Muscle of arm (tissue), 12 donors: ENCODE measurements around the gene HMOX2. TPM values are rescaled to one million over a fixed set of nuclear protein-coding genes. Genes with fewer than 3 reads are reported as not detected.

Experiments used
- DNase-seq: peaks from one replicate; pipeline ENCODE4 v3.0.0-alpha.2; 2013
- polyA plus RNA-seq, 12 donors: library from polyadenylated mRNA; unstranded; fragments of 120-200 nt; gene quantifications; one replicate each; pipeline ENCODE4 v1.2.1, GENCODE V29; 2013; ENCODE audit not compliant: insufficient read length in 12 of 12

The HMOX2 gene
- polyA plus RNA-seq, 12 donors: 30.4 to 52.1 (median 37.3) TPM; not detected in 1

DNA sequence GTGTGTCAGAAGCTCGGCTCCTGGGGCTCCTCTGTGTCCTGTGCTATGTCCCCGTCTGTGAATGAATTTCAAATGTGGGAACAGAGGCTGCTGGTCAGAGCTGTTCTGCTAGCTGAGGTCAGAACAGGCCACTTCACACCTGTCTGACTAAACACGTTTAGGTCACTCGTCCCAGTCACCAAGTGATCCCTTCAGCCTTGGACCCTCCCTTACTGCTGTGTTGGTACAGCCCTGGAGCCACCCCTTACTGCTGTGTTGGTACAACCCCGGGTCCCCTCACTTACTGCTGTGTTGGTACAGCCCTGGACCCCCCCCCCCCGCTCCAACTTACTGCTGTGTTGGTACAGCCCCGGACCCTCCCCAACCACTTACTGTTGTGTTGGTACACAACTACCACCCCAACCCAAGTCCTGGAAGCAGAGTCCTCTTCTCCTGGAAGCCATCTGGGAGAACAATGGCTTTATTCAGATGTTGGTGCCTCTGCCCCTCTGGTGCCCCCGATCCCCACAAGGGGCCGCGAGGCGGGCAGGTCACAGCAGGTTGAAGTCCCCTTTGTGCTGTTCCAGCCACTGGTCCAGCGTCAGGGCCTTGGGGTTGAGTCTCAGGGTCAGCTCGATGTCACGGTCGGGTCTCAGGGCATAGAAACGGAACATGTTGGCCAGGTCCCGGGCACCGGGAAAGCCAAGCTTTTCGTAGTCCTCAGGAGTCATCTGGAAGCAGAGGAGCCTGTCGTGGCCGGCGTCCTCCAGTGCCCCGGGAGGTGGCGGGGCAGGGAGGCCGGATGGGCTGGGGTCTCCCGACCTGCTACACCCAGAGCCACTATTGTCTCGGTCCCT is 14.7 kb upstream of the HMOX2 start:
- no peak for DNase-seq

DNA sequence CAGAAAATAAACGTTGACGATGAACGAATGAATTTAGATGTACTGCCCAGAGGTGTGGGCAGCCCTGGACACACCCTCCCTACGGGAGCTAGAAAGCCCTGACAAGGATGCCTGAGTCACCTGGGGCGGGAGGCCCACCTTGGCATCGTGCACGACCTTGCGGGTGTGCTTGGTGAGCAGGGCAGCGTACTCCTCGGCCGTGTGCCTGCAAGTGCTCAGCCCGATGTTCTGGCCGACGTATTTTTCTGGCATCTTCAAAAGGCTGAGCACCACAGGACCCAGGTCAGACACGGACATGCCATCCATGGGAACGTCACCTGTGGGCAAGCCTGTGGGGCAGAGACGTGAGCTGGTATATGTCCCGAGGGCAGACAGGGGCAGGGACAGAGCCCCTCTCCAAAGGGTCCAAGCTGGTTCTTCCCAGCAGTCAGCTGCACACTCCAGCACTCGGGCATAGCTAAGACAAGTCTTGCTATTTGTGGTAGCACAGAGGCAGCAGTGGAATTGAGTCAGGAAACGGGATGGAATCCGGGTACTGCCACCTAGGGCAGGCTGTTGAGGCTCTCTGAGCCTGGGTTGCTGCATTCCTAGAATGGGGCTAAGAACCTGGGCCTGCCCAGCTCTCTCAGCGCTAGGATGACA is 12.6 kb upstream of the HMOX2 start:
- no peak for DNase-seq

DNA sequence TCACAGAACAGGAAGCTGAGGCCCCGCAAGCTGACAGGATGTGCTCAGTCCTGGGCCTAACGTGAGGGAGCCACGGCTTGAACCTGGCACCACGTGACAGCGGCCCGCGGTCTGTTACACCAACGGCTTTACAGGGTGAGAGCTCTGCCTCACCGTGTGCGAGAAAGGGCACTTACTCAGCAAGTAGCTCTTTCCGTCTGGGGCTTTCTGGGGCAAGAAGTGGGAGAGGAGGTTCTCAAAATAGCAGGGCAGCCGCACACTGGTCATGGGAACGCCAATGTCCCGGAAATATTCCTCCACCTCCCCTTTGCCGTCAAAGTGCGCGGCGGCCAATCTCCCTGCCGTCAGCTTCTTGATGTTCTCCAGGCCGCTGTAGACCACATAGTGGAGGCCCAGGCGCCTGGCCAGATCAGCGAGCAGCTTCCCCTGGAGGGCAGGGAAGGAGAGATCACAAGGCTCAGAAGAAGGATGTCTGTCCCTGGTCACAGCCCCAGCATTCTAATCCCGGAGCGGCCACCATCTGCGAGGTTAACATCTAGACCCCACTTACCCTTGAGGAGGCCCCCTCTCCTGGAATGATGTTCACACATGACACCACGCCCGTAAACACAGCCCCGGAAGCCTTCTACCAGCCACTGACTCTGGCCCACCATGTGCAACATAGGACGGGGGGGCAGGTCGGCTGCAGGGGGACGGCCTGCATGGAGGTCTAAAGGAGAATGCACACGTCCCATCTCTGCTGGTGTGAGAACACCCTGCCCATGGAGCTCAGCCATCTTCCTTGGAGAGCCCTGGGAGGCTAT is 10.0 kb upstream of the HMOX2 start:
- DNase-seq: no peak

DNA sequence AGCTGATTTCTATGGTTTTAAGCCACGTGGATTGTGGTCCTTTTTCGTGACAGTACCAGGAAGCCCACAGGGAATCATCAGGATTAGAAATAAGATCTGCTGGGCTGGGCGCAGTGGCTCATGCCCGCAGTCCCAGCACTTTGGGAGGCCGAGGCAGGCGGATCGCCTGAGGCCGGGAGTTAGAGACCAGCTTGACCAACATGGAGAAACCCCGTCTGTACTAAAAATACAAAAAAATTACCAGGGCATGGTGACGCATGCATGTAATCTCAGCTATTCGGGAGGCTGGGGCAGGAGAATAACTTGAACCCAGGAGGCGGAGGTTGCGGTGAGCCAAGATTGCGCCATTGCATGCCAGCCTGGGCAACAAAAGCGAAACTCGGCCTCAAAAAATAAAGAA is 8.3 kb upstream of the HMOX2 start:
- no peak for DNase-seq

DNA sequence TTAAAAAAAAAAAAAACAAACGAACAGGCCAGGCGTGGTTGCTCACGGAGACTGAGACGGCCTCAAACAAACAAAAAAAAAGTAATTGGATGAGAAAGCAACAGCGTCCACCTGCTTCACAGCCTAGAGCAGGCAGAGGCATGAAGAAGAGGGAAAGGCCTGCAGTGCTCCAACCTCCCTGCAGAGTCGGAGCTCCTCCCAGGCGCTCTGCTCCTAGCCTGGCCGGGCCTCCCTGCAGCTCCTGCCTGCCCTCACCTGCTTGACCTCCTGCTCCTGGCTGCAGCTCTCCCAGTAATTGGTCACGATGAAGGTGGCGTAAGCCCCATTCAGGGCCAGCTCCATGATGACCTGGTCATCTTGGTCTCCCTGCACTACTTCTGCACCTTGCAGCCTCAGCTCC is 7.2 kb upstream of the HMOX2 start:
- no peak for DNase-seq

DNA sequence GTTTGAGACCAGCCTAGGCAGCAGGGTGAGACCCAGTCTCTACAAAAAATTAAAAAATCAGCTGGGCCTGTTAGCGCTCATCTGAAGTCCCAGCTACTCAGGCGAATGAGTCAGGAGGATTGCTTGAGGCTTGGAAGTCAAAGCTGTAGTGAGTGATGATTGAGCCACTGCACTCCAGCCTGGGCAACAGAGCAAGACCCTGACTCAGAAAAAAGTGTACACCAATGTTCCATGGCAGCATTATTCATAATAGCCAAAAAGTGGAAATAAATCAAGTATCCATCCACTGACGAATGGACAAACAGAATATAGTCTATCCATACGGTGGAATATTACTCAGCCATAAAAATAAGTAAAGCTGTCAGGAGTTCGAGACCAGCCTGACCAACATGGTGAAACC is 4.3 kb upstream of the HMOX2 start:
- no peak for DNase-seq

DNA sequence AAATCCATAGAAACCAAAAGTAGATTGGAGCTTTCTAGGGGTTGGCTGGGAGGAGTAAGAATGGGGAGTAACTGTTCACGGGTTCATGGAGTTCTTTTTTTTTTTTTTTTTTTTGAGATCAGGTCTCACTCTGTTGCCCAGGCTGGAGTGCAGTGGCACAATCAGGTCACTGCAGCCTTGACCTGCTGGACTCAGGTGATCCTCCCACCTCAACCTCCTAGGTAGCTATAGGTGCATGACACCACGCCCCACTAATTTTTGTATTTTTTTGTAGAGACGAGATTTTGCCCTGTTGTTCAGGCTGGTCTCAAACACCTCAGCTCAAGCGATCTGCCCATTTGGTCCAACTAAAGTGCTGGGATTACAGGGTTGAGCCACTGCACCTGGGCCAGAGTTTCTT is 3.3 kb upstream of the HMOX2 start:
- no peak for DNase-seq

DNA sequence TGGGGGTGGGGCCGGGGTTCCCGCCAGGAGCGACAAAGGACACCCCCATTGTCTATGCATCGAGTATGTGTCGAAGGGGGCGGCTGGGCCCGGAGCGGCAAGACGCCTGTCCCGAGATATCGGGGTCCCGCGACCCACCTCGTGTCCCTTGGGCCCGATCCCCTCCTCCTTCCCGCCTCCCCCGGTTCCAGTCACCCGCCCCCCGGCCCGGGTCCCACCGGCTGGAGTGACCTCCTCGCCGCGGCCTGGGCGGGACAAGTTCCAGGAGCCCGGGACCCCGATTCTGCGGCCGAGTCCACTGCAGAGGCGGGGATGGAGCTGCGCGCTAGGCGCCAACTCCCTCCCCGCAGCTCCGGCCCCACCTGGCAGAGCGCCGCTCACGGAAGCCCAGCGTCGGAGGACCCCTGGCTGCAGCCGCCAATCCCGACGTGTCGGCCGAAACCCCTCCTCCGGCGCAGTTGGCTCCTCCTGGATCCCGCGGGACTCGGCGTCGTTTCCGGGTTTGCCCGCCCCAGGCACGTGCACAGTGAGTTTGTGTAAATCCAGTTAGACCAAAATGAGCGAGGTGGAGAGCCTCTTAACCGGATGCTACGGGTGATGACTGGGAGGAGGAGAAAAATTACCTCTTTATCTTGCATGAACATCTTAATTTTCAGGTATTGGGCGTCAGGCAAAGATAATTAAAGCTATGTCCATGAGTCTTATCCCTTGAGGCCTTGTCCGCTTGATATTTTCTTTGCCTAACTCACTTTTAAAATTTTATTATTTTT is 1.8 kb upstream of the HMOX2 start, which contains the start of gene NMRAL1:
Gene NMRAL1 (minus strand): TSS at position 434 of the 770 bp plus-strand sequence. CDS start 493 bp downstream, outside the sequence.
- DNase-seq: peak; percentile 94

DNA sequence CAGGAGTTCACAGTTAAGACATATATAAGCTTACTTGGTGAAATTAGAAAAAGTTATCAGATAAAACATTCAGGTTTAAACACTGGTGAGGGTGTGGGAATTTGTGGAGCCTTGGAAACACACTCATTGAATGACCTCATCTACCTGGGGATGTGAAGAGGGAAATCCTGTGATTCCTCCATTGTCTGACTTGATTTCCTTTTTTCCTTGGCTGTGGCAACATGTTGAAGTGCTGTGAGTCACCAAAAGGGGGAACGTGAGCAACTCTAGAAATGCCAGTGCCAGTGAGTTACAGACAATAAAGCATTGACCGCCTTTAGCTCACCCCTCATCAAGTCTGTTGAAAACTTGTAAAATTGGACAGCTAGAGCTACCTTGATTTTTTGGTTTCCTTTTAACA is 1.8 kb downstream of the HMOX2 start:
- DNase-seq: no peak

DNA sequence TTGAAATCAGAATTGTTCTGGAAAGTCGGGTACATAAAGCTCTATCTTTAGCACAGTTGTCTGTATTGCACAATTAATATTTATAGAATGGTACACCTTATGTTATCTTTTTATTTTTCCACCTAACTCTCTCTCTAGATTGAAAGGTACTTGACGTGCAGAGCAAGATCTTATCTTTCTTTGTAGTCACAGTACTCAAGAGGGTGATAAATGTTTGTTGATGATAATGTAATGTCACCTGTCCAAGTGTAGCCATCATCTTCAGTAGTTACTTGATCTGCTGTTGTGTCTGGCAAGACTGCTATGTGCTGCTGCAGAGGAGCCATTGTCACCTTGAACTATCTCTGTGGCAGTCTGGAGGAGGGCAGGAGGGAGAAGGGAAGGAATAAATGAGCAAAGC is 5.3 kb downstream of the HMOX2 start:
- no peak for DNase-seq

DNA sequence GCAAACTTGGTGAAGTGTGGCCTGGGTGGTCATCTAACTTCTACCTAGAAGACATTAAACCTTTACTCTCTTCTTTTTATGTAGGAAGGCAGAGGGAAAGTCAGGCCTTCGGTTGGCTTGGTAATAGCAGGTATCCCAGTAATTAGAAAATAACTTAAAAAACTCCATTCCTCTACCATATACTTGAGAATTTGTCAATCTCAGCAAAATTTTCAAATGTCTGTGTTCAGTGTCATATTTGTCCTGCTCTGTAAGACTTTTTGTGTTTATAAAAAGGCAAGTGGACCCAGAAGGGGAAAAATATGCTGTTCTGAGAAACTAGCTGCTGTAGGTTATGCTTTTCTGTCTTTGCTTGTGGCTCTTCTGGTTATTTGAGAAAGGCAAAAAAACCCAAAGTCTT is 5.8 kb downstream of the HMOX2 start:
- no peak for DNase-seq

DNA sequence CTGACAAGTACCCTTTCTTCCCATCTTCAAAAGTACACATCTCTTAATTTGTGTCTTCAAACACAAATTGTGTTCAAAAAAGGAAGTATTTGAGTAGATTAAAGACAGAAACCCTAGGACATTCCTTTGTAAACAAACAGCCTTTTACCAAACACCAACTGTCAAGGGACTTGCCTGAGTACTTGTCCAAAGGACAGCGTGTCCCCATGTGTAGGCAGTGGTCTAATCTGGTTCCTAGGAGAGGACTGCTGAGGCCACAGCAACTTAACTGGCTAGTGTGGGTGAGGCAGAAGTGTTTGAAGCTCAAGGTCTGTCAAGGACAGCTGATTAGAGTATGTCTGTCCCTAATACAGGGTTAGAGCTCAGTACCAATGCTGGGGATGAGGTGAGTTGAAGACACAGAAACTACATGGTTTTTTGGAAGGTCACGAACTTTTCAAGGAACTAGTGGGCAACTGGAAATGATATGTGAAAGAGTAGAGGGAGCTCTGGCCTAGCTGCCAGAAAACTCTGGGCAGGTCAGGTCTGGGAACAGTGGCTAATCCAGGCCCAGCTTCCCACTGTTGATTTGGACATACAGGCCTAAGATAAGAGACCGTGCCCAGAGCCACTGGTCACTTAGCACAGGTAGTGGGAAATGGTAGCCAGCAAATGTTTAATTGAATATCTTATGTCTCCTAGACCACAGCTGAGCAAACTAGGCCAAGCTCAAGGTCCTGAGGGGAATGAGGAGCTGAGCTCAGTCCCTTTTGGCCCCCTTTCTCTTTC is 10.1 kb downstream of the HMOX2 start:
- DNase-seq: no peak

DNA sequence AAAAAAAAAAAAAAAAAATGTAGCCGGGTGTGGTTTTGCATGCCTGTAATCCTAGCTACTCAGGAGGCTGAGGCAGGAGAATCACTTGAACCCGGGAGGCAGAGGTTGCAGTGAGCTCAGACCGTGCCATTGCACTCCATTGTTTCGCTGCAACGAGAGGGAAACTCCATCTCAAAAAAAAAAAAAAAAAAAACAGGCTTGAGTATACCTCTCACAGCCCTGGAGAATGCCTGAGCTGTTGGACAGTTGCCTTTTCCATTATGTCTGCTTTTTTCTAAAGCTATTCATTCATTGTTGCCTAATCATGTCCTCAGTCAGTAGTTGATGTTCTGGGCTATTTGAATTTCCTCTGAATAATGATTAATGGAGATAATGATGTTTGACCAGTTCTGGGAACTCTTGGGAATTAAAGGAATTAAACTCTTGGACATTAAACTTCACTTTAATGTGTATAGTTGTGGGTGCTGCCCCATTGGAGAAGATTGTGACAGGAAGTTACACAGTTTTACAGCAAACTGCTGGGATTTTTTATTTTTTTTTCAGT is 11.8 kb downstream of the HMOX2 start:
- DNase-seq: no peak

DNA sequence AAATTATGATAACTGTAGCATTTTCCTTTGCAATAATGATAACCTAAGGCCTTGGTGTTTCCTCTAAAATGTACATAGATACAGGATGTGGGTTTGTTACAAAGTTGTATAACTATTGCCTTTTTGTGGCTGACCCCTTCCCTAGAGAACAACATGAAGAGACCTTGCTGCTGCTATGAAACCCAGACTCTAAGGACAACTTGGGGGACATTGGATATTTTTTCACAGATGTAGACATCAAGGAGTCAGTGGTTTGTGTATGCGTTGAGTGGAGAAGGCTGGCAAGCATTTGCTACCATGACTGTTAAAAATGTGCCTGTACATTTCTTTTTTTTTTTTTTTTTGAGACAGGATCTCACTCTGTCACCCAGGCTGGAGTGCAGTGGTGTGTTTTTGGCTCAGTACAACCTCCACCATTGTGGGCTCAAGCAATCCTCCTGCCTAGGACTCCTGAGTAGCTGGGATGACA is 12.3 kb downstream of the HMOX2 start:
- DNase-seq: no peak

DNA sequence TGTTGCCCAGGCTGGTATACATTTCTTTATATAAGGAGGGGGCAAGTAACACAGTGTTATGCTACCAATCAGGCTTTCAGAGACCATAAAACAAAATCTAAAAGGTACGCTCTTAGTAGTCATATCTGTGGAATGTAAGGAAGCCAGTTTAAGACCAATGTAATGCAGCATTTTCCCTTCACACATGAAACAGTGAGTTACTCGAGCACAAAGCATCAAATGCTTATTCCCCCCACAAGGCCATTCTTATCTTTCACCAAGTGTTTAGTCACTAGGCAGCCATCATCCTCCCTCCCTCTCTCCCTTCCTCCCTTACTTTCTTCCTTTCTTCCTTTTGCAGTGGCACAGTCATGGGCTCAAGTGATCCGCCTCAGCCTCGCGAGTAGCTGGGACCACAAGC is 12.8 kb downstream of the HMOX2 start:
- DNase-seq: no peak

DNA sequence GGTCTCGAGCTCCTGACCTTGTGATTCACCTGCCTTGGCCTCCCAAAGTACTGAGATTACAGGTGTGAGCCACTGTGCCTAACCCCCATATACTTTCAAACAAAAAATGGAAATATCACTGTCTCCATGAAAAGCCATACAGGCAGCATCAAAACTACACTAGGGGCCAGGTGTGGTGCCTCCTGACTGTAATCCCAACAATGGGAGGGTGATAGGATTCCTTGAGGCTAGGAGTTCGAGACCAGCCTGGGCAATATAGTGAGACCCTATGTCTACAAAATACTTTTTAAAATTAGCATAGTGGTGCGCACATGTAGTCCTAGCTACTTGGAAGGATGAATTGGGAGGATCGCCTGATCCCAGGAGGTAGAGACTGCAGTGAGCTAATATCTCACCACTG is 15.7 kb downstream of the HMOX2 start:
- no peak for DNase-seq

DNA sequence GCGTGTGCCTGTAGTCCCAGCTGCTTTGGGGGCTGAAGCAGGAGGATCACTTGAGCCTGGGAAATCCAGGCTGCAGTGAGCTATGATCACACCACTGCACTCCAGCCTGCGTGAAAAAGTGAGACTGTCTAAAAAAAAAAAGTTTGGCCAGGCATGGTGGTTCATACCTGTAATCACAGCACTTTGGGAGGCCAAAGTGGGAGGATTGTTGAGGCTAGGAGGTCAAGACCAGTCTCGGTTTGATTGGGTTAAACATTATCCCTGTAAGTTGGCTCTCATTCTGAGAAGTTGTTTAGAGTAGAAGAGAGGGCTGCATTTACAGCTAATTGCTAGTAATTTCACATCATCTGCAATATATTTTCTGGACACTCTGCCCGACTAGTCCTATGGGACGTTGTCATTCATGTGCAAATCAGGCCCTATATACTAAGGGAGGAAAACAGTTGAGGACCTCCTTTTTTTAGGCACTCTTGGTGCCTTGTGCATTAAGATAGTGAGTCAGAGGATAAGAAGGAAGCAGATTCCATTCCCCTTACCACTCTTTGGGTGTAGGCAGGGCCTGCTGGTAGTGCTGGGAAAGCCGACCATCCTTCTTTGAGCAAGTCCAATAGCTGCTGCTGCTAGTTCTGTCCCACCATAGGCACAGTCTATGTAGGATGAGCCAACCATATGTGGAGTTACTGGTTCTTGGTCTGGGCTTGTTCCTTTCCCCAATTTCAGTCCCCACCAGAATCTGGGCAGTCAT is 18.7 kb downstream of the HMOX2 start:
- no peak for DNase-seq

DNA sequence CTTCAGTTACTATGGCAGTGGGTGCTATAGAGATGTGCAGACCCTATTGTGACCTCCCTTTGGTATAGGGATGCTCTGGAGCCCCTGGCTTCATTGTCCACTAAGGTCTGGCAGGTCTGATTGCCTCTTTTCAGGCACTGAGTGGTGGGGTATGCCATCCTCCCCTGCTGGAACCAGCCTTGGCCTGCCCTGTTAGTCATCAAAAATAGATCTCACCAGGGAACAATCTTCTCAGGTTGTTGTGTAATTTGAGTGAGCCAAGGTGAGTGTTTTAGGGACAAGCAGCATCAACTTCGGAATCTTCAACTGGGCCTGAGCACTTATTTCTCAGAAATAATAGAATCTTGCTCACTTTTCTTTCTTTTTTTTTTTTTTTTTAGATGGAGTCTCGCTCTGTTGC is 19.6 kb downstream of the HMOX2 start:
- DNase-seq: no peak

DNA sequence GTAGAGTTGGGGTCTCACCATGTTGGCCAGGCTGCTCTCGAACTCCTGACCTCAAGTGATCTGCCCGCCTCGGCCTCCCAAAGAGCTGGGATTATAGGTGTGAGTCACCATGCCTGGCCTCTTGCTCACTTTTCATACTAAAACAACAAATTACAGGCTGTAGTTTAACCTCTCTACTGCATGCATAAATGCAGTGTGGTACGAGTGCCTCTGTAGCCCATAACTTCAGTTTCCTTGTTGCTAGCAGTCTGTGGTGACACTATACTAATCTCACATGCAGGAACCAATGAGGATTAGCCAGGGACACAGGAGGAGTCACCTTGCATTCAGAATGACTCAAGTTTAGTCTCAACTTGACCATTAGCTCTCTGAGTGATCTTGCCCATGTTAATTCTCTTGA is 20.1 kb downstream of the HMOX2 start:
- DNase-seq: no peak
